NCI-H345 (cell line): ENCODE measurements around the gene ANKRD30B.
"Not testable (repeated sequence)": the region's sequence is repeated elsewhere in the genome, so short reads cannot be mapped to it uniquely, and the experiment has no call there.

Experiments used
- DNase-seq: peaks from one replicate; lab custom pipeline; 2025; lab: John Stamatoyannopoulos, UW

Gene ANKRD30B

DNA sequence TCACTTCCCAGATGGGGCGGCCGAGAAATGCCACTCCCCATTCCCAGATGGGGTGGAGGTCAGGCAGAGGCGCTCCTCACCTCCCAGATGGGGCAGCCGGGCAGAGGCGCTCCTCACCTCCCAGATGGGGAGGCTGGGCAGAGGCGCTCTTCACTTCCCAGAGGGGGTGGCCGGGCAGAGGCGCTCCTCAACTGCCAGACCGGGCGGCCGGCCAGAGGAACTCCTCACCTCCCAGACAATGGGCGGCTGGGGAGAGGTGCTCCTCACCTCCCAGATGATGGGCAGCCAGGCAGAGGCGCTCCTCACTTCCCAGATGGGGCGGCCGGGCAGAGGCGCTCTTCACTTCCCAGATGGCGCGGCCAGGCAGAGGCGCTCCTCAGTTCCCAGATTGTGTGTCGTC lies 108.3 kb downstream of the ANKRD30B start:
- DNase-seq = not testable (repeated sequence)

DNA sequence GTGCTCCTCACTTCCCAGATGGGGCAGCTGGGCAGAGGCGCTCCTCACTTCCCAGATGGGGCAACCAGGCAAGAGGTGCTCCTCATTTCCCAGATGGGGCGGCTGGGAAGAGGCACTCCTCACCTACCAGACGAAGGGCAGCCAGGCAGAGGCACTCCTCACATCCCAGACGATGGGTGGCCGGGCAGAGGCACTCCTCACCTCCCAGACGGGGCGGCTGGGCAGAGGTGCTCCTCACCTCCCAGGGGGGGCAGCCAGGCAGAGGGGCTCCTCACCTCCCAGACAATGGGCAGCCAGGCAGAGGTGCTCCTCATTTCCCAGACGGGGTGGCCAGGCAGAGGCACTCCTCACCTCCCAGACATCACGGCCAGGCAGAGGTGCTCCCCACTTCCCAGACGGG lies 110.5 kb downstream of the ANKRD30B start:
- not testable (repeated sequence) for DNase-seq

DNA sequence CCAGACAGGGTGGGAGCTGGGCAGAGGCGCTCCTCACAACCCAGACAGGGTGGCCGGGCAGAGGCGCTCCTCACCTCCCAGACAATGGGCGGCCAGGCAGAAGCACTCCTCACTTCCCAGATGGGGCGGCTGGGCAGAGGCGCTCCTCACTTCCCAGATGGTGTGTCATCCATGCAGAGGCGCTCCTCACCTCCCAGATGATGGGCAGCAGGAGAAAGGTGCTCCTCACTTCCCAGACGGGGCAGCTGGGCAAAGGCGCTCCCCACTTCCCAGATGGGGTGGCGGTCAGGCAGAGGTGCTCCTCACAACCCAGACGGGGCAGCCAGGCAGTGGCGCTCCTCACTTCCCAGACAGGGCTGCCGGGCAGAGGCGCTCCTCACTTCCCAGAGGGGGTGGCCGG lies 112.0 kb downstream of the ANKRD30B start:
- DNase-seq = not testable (repeated sequence)

DNA sequence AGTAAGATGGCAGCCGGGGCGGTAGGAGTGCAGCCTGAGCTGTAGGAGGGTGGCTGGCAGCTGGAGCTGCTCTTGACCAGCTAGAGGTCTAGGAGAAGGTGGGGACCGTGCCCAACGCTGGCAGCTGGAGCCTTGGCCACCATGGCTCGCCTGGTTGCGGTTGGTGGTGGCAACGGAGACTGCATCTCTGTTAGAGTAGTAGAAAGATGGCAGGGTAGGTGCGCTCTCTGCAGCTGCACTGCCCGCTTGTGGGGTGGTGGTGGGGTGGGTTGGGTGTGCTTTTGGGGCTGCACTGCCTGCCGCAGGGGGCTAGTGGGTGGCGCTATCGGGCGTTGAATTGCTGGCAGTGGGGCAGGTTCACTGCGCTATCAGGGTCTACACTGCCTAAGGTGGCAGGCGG lies 118.5 kb downstream of the ANKRD30B start:
- not testable (repeated sequence) for DNase-seq

DNA sequence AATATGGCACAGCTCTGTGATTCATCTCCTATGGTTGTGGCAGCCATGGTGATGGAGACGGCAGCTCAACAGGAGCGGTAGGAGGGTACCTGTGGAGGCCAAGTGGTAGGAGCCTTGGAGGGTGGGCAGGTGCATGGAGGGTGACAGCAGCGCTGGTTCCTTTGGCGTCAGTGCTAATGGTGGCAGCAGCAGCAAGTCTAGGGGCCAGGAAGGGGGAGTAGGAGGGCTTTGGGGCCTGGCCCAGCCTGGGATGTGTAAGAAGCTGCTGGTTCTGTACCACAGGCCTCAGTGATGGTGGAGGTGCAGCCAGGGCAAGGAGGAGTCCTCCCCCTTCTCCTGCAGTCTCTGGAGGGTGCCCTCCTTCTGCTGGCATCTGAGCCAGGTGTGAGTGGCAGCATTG lies 120.0 kb downstream of the ANKRD30B start:
- DNase-seq = not testable (repeated sequence)

DNA sequence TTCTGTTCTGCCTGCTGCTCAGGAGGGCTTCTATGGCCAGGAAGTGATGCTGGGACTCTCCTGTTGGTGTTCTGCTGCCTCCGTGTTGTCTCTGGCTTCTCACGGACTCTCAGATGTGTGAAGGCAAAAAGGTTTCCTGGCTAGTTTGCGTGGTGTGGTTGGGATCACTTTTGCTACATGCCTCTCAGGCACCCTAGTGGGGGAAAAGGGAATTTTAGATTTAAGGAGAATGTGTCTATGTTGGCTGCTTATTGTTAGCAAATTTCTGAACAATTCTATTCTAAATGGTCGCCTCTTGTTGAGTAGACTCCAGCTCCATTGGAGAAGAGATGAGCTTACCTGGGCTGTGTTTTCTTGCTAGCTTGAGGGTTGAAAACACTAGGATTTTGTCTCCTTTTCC lies 120.9 kb downstream of the ANKRD30B start:
- not testable (repeated sequence) for DNase-seq

DNA sequence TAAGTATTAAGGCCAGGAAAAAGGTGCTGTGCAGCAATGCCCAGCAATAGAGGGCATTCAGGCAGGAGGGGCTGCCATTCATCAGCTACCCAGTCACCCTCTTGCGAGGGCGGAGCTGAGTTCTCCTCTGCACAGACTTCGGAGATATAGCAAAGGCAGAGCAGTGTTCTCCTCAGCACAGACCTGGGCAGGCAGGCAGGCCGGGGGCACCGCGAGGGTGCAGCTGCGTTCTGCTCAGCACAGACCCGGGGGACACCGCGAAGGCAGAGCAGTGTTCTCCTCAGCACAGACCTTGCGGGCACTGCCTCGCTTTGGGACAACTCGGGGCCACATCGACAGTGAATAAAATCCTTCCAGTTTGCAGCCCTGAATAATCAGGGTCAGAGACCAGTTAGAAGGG lies 130.9 kb downstream of the ANKRD30B start:
- DNase-seq = not testable (repeated sequence)

DNA sequence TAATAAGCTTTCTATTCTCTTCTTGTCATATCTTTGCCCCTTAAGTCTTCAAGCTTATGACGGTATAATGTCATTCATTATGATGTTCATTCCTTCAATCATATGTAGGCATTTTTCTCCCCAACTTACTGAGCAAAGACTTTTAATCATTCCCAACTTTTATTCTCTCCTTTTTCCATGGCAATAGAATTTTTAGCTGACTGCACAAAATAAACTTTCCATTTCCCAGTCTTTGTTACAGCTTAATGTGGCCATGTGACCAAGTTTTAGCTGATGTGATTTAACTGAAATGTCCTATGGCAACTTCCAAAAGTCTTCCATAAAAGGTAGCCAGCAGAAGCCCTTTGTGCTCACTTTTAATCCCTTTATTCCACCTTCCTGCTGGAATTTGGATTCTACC lies 152.5 kb downstream of the ANKRD30B start:
- DNase-seq = no peak
